ENCODE results near the gene PACSIN2. TPM values are rescaled to one million over a fixed set of nuclear protein-coding genes. Genes with fewer than 3 reads are reported as not detected.

Gene PACSIN2
- total and polyA plus RNA-seq, 4 donors: 40.3 to 149 (median 84.0) TPM

GRCh38 chr22:42887523-42888507 is 127.1 kb downstream of the PACSIN2 start:
- Histone ChIP-seq H3K9ac (ENCODE audit: insufficient read depth in 1 of 2, low read length in 2 of 2) (no peak overlapping the region), H3K36me3 (ENCODE audit: control insufficient read depth in 4 of 4, insufficient read depth in 4 of 4, low read length in 4 of 4) (peaks cover 6 to 57% (median 29%) of the 10 kb centered on the region in 4 donors), H3K27me3 (ENCODE audit: control insufficient read depth in 3 of 3, insufficient read depth in 3 of 3, low read length in 2 of 3) (no peaks in the 10 kb centered on the region), H3K4me3 (no peak overlapping the region), H3K27ac (ENCODE audit: low read depth in 1 of 2, low read length in 1 of 2) (peak overlapping the region in 1 of 2 donors; percentile 79), H3K9me3 (ENCODE audit: control insufficient read depth in 4 of 4, insufficient read depth in 3 of 4, low read length in 3 of 4) (no peaks in the 10 kb centered on the region), H3K4me1 (ENCODE audit: control insufficient read depth in 5 of 5, insufficient read depth in 5 of 5, low read length in 5 of 5) (peaks cover 0 to 28% (median 0%) of the 10 kb centered on the region in 5 donors)
- ATAC-seq (ENCODE audit: insufficient read depth, low FRiP score): peak; percentile 68
- TF ChIP-seq CTCF (IDR thresholded peaks at IDR 0.05; ENCODE audit: control extremely low read depth, extremely low read depth): no peak
- 77 to 80% methylated on average over 14 of the region's 14 CpGs for WGBS, 2 donors
- peak in 1 of 3 donors; percentile 50 for DNase-seq

- Histone ChIP-seq H3K9ac (ENCODE audit: insufficient read depth in 1 of 2, low read length in 2 of 2) (no peak overlapping the region), H3K36me3 (ENCODE audit: control insufficient read depth in 4 of 4, insufficient read depth in 4 of 4, low read length in 4 of 4) (peaks cover 6 to 62% (median 31%) of the 10 kb centered on the region in 4 donors), H3K4me1 (ENCODE audit: control insufficient read depth in 5 of 5, insufficient read depth in 5 of 5, low read length in 5 of 5) (peaks cover 0 to 22% (median 0%) of the 10 kb centered on the region in 5 donors), H3K4me3 (no peak overlapping the region), H3K9me3 (ENCODE audit: control insufficient read depth in 4 of 4, insufficient read depth in 3 of 4, low read length in 3 of 4) (no peaks in the 10 kb centered on the region), H3K27me3 (ENCODE audit: control insufficient read depth in 3 of 3, insufficient read depth in 3 of 3, low read length in 2 of 3) (no peaks in the 10 kb centered on the region), H3K27ac (ENCODE audit: low read depth in 1 of 2, low read length in 1 of 2) (peak overlapping the region in 1 of 2 donors; percentile 50)
- peak; percentile 13 for ATAC-seq (ENCODE audit: insufficient read depth, low FRiP score)
- no peak for TF ChIP-seq CTCF (IDR thresholded peaks at IDR 0.05; ENCODE audit: control extremely low read depth, extremely low read depth)
- DNase-seq: no peak
- WGBS, 2 donors: 75 to 83% methylated on average over 7 of the region's 7 CpGs
Measured at GRCh38 chr22:42887120-42887519, 127.8 kb downstream of the PACSIN2 start.

- Histone ChIP-seq H3K9ac (ENCODE audit: insufficient read depth in 1 of 2, low read length in 2 of 2) (no peak overlapping the region), H3K4me1 (ENCODE audit: control insufficient read depth in 5 of 5, insufficient read depth in 5 of 5, low read length in 5 of 5) (peaks cover 0 to 14% (median 0%) of the 10 kb centered on the region in 5 donors), H3K4me3 (no peak overlapping the region), H3K27ac (ENCODE audit: low read depth in 1 of 2, low read length in 1 of 2) (no peak overlapping the region), H3K27me3 (ENCODE audit: control insufficient read depth in 3 of 3, insufficient read depth in 3 of 3, low read length in 2 of 3) (no peaks in the 10 kb centered on the region), H3K9me3 (ENCODE audit: control insufficient read depth in 4 of 4, insufficient read depth in 3 of 4, low read length in 3 of 4) (no peaks in the 10 kb centered on the region), H3K36me3 (ENCODE audit: control insufficient read depth in 4 of 4, insufficient read depth in 4 of 4, low read length in 4 of 4) (peaks cover 6 to 70% (median 30%) of the 10 kb centered on the region in 4 donors)
- TF ChIP-seq CTCF (IDR thresholded peaks at IDR 0.05; ENCODE audit: control extremely low read depth, extremely low read depth): no peak
- 88 to 91% methylated on average over 9 of the region's 9 CpGs for WGBS, 2 donors
- DNase-seq (no peak), ATAC-seq (ENCODE audit: insufficient read depth, low FRiP score) (no peak)
Measured at GRCh38 chr22:42885446-42885845, 129.5 kb downstream of the PACSIN2 start.
